HL-60 (cell line): Measurements from ENCODE around the gene PITHD1.

Experiments
- DNase-seq, 2 experiments: peaks; one replicate each; pipeline ENCODE4 v3.0.0-alpha.2; 2010 to 2020; ENCODE audit warnings: low read depth in 1 of 2, low spot score in 1 of 2
- H3K27ac ChIP-seq: fragments of 250-450 bp; sonication (Bioruptor Pico); replicated peaks from 2 replicates; pipeline ENCODE4 v1.5.1; 2020; ENCODE audit warnings: mild to moderate bottlenecking, moderate library complexity
- H3K27me3 ChIP-seq: fragments of 250-450 bp; sonication (Bioruptor Pico); 2 replicates; pipeline ENCODE4 v1.5.1; 2021; ENCODE audit warnings: mild to moderate bottlenecking, moderate library complexity; ENCODE audit not compliant: insufficient read depth, poor library complexity, severe bottlenecking
- H3K4me3 ChIP-seq: replicated peaks from 2 replicates; pipeline ENCODE4 v1.5.1; 2011; ENCODE audit warnings: mild to moderate bottlenecking, control low read depth, low read length; ENCODE audit not compliant: insufficient read depth
- CTCF ChIP-seq: IDR thresholded peaks from one replicate; pipeline ENCODE4 v1.5.1; 2011; ENCODE audit warnings: low read length, control low read depth, inconsistent platforms; ENCODE audit not compliant: insufficient read depth
- GABPA ChIP-seq: IDR thresholded peaks from 2 replicates; pipeline ENCODE4 v1.6.1; 2012; ENCODE audit warnings: low read depth
- POLR2AphosphoS5 ChIP-seq: IDR thresholded peaks from 2 replicates; pipeline ENCODE4 v1.6.1; 2012; ENCODE audit warnings: low read depth
- REST ChIP-seq: IDR thresholded peaks from 2 replicates; pipeline ENCODE4 v1.6.1; 2012; ENCODE audit warnings: low read depth; ENCODE audit not compliant: insufficient replicate concordance
- SPI1 ChIP-seq: IDR thresholded peaks from 2 replicates; pipeline ENCODE4 v1.6.1; 2012; ENCODE audit warnings: low read depth, mild to moderate bottlenecking, borderline replicate concordance

Gene PITHD1

GRCh38 chr1:23763041-23763577 is 15.1 kb upstream of the PITHD1 start:
- no peak for DNase-seq
- TF ChIP-seq GABPA (no peak), POLR2AphosphoS5 (no peak; the same call in 1 of the 2 replicates), SPI1 (no peak), REST (no peak), CTCF (no peak)
- Histone ChIP-seq H3K27ac (no peak overlapping the region), H3K4me3 (no peak overlapping the region), H3K27me3 (no peaks in the 10 kb centered on the region)

- no peak overlapping the region for H3K4me3 ChIP-seq
- no peaks in the 10 kb centered on the region for H3K27me3 ChIP-seq
- DNase-seq, result no peak
- TF ChIP-seq SPI1 (no peak), GABPA (no peak), CTCF (no peak), POLR2AphosphoS5 (no peak), REST (no peak)
- no peak overlapping the region for H3K27ac ChIP-seq
Measured at GRCh38 chr1:23768733-23769132, 9.5 kb upstream of the PITHD1 start.

- Histone ChIP-seq H3K27ac (no peak overlapping the region), H3K27me3 (no peaks in the 10 kb centered on the region), H3K4me3 (no peak overlapping the region)
- TF ChIP-seq SPI1 (no peak), GABPA (no peak), CTCF (peak; percentile 91), POLR2AphosphoS5 (no peak)
- peak; percentile 55 to 89 for DNase-seq
Measured at GRCh38 chr1:23772049-23772853, 6.0 kb upstream of the PITHD1 start.
